ENCODE data around the gene SLC25A26.

DNA sequence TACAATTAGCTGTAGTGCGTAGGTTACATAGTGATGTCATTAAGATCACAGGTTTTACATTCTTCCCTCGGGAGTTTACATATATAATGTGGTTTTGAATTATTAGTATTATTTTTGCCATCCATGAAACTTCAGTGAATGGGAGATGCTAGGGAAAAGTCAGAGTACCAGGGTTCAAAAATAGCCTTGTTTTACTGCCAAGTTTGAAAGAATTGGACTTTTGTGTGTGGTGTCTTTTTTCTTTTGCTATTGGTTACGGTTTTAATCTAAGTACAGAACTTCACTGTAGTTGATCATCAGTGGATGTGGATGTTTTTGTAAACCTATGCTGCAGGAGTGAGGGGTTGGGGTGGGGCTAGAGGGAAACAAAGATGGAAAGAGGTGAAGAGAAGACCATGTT, 20.7 kb downstream of the SLC25A26 start:
- TF ChIP-seq, protein P1, sequence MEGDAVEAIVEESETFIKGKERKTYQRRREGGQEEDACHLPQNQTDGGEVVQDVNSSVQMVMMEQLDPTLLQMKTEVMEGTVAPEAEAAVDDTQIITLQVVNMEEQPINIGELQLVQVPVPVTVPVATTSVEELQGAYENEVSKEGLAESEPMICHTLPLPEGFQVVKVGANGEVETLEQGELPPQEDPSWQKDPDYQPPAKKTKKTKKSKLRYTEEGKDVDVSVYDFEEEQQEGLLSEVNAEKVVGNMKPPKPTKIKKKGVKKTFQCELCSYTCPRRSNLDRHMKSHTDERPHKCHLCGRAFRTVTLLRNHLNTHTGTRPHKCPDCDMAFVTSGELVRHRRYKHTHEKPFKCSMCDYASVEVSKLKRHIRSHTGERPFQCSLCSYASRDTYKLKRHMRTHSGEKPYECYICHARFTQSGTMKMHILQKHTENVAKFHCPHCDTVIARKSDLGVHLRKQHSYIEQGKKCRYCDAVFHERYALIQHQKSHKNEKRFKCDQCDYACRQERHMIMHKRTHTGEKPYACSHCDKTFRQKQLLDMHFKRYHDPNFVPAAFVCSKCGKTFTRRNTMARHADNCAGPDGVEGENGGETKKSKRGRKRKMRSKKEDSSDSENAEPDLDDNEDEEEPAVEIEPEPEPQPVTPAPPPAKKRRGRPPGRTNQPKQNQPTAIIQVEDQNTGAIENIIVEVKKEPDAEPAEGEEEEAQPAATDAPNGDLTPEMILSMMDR (IDR thresholded peaks at IDR 0.05) = no peak
- TF ChIP-seq POLR2A (IDR thresholded peaks at IDR 0.05) = no peak

Data from tibial nerve (tissue), 3 donors.